HCT116 (cell line): ENCODE data around the gene PHACTR1. TPM values are rescaled to one million over a fixed set of nuclear protein-coding genes. Genes with fewer than 3 reads are reported as not detected.

Experiments
- ATAC-seq: fragments of 200-7000 bp; cut with Tn5 transposase; 2 replicates; pipeline ENCODE4 v1.9.1; 2020; ENCODE audit warnings: mild to moderate bottlenecking, moderate library complexity
- BruUV-seq: library from RNA; stranded (reverse); fragments of 400-500 nt; replicated peaks from 2 replicates; lab custom pipeline; 2021; lab: Mats Ljungman, UMichigan
- CTCF ChIA-PET: fragments of 300-600 bp; sonication (Branson Sonifier 250); formaldehyde crosslinking; loops from one replicate; lab custom pipeline; 2021; ENCODE audit warnings: antibody characterized with exemption; lab: Charles Lee
- POLR2A ChIA-PET: fragments of 300-600, 350-600 bp; sonication (Branson Sonifier 250); formaldehyde crosslinking; loops from one replicate; lab custom pipeline; 2021; ENCODE audit warnings: antibody characterized with exemption; lab: Charles Lee
- RAD21 ChIA-PET, 2 experiments: fragments of 300-600 bp; sonication (Branson Sonifier 250); formaldehyde crosslinking; loops; one replicate each; lab custom pipeline; 2023; ENCODE audit warnings: low total read pairs in 2 of 2; ENCODE audit not compliant: uncharacterized antibody in 2 of 2, unreplicated experiment in 2 of 2, low non-redundant PET in 1 of 2; lab: Charles Lee
- DNase-seq: peaks from one replicate; pipeline ENCODE4 v3.0.0-alpha.2; 2010; ENCODE audit warnings: low read depth, low spot score
- H2AFZ ChIP-seq: fragments of 200-600 bp; shearing (Covaris generic), sonication (generic); 2 replicates; pipeline ENCODE4 v1.6.1; 2017; ENCODE audit warnings: low read depth, mixed run types, mixed read lengths, antibody characterized with exemption, low read length; ENCODE audit not compliant: poor library complexity, severe bottlenecking
- H3K27ac ChIP-seq: 2 replicates; pipeline ENCODE4 v1.5.1; 2012; ENCODE audit warnings: low read depth, low read length
- H3K27me3 ChIP-seq: fragments of 200-600 bp; sonication (generic); 2 replicates; pipeline ENCODE4 v1.6.1; 2016; ENCODE audit warnings: mixed run types, low read length, mixed read lengths; ENCODE audit not compliant: insufficient read depth
- H3K36me3 ChIP-seq, 2 experiments: fragments of 200-500 bp in 1 of 2; fragments of 200-600 bp in 1 of 2; sonication (Bioruptor generic) in 1 of 2; sonication (generic) in 1 of 2; 2 replicates each; pipeline versions ENCODE4 v1.5.1 to v1.6.1; 2014 to 2016; ENCODE audit warnings: low read length in 2 of 2, inconsistent platforms in 1 of 2, mixed read lengths in 1 of 2, mixed run types in 1 of 2; ENCODE audit not compliant: insufficient read depth in 2 of 2, control insufficient read depth in 1 of 2
- H3K4me1 ChIP-seq, 2 experiments: fragments of 200-600 bp in 1 of 2; sonication (generic) in 1 of 2; 2 replicates each; pipeline versions ENCODE4 v1.5.1 to v1.6.1; 2012 to 2017; ENCODE audit warnings: low read length in 2 of 2, inconsistent platforms in 1 of 2, mild to moderate bottlenecking in 1 of 2, mixed read lengths in 1 of 2, mixed run types in 1 of 2, moderate library complexity in 1 of 2; ENCODE audit not compliant: insufficient read depth in 2 of 2, control insufficient read depth in 1 of 2
- H3K4me2 ChIP-seq: fragments of 200-600 bp; sonication (generic); 2 replicates; pipeline ENCODE4 v1.6.1; 2017; ENCODE audit warnings: mixed run types, low read length, mixed read lengths
- H3K4me3 ChIP-seq, 2 experiments: fragments of 200-600 bp in 1 of 2; sonication (generic) in 1 of 2; replicated peaks in 1 of 2; 2 replicates each; pipeline ENCODE4 v1.5.1; 2011 to 2016; ENCODE audit warnings: low read length in 2 of 2, control low read depth in 1 of 2, low read depth in 1 of 2, mild to moderate bottlenecking in 1 of 2, mixed read lengths in 1 of 2, mixed run types in 1 of 2
- H3K79me2 ChIP-seq: fragments of 200-600 bp; sonication (generic); 2 replicates; pipeline ENCODE4 v1.6.1; 2017; ENCODE audit warnings: mild to moderate bottlenecking, mixed run types, low read length, moderate library complexity, mixed read lengths; ENCODE audit not compliant: insufficient read depth
- H3K9ac ChIP-seq: fragments of 200-600 bp; sonication (generic); 2 replicates; pipeline ENCODE4 v1.6.1; 2016; ENCODE audit warnings: low read length, mixed read lengths
- H3K9me2 ChIP-seq: fragments of 200-600 bp; sonication (generic), shearing (Covaris generic); 2 replicates; pipeline ENCODE4 v1.6.1; 2017; ENCODE audit warnings: mixed run types, mild to moderate bottlenecking, moderate library complexity; ENCODE audit not compliant: insufficient read depth
- H3K9me3 ChIP-seq, 2 experiments: fragments of 200-500 bp in 1 of 2; fragments of 200-600 bp in 1 of 2; sonication (Bioruptor generic) in 1 of 2; sonication (generic) in 1 of 2; 2 replicates each; pipeline ENCODE4 v1.6.1; 2014 to 2017; ENCODE audit warnings: low read length in 2 of 2, mixed read lengths in 2 of 2, inconsistent platforms in 1 of 2, low read depth in 1 of 2, mild to moderate bottlenecking in 1 of 2, mixed run types in 1 of 2, moderate library complexity in 1 of 2; ENCODE audit not compliant: control insufficient read depth in 1 of 2, insufficient read depth in 1 of 2
- H4K20me1 ChIP-seq: fragments of 200-600 bp; sonication (generic), shearing (Covaris generic); 2 replicates; pipeline ENCODE4 v1.6.1; 2017; ENCODE audit warnings: mixed run types, mild to moderate bottlenecking, moderate library complexity; ENCODE audit not compliant: insufficient read depth
- CBX3 ChIP-seq: IDR thresholded peaks from 2 replicates; pipeline ENCODE4 v1.6.1; 2012; ENCODE audit warnings: low read depth
- CEBPB ChIP-seq: IDR thresholded peaks from 2 replicates; pipeline ENCODE4 v1.6.1; 2012; ENCODE audit warnings: low read depth
- CTCF ChIP-seq, 3 experiments: fragments of 200-600 bp in 1 of 3; sonication (generic) in 1 of 3; IDR thresholded peaks in 2 of 3; conservative IDR thresholded peaks in 1 of 3; 2 replicates each; pipeline ENCODE4 v1.5.1; 2012 to 2017; ENCODE audit warnings: low read depth in 2 of 3, low read length in 2 of 3, antibody characterized with exemption in 1 of 3, borderline replicate concordance in 1 of 3, control low read depth in 1 of 3, mild to moderate bottlenecking in 1 of 3, mixed read lengths in 1 of 3, mixed run types in 1 of 3, moderate library complexity in 1 of 3; ENCODE audit not compliant: insufficient read depth in 1 of 3
- EGR1 ChIP-seq: IDR thresholded peaks from 2 replicates; pipeline ENCODE4 v1.6.1; 2012; ENCODE audit warnings: low read depth
- ELF1 ChIP-seq: IDR thresholded peaks from 2 replicates; pipeline ENCODE4 v1.6.1; 2012; ENCODE audit warnings: low read depth, borderline replicate concordance
- FOSL1 ChIP-seq: IDR thresholded peaks from 2 replicates; pipeline ENCODE4 v1.6.1; 2012; ENCODE audit warnings: low read depth
- JUND ChIP-seq: IDR thresholded peaks from 2 replicates; pipeline ENCODE4 v1.6.1; 2012
- POLR2A ChIP-seq: IDR thresholded peaks from 2 replicates; pipeline ENCODE4 v1.7.0; 2011; ENCODE audit warnings: borderline replicate concordance; ENCODE audit not compliant: insufficient read depth, insufficient read length; ENCODE audit errors: extremely low read depth
- POLR2AphosphoS5 ChIP-seq: IDR thresholded peaks from 2 replicates; pipeline ENCODE4 v1.6.1; 2011; ENCODE audit warnings: mild to moderate bottlenecking, low read depth, low read length, moderate library complexity
- RAD21 ChIP-seq: IDR thresholded peaks from 2 replicates; pipeline ENCODE4 v1.6.1; 2012; ENCODE audit warnings: low read depth, mild to moderate bottlenecking
- REST ChIP-seq: IDR thresholded peaks from 2 replicates; pipeline ENCODE4 v1.6.1; 2012; ENCODE audit warnings: low read depth
- SIN3A ChIP-seq: IDR thresholded peaks from 2 replicates; pipeline ENCODE4 v1.6.1; 2012; ENCODE audit warnings: low read depth
- SRF ChIP-seq: IDR thresholded peaks from 2 replicates; pipeline ENCODE4 v1.6.1; 2012; ENCODE audit warnings: low read depth
- TCF7L2 ChIP-seq: IDR thresholded peaks from 2 replicates; pipeline ENCODE4 v1.7.0; 2011; ENCODE audit warnings: borderline replicate concordance, inconsistent platforms; ENCODE audit not compliant: insufficient read depth, insufficient read length; ENCODE audit errors: extremely low read depth
- YY1 ChIP-seq: IDR thresholded peaks from 2 replicates; pipeline ENCODE4 v1.6.1; 2011; ENCODE audit warnings: low read length, low read depth, moderate library complexity, mild to moderate bottlenecking; ENCODE audit not compliant: insufficient replicate concordance; ENCODE audit errors: extremely low read depth
- ZFX ChIP-seq: fragments of 450-650 bp; IDR thresholded peaks from 2 replicates; pipeline ENCODE4 v1.6.1; 2017
- intact Hi-C: fragments of 100-400 bp; cut with micrococcal nuclease; formaldehyde crosslinking; loops from 2 replicates; pipeline ENCODE4 v1.10.0; 2022
- total RNA-seq: library from RNA; stranded (reverse); gene quantifications from one replicate; pipeline ENCODE4 v1.2.1, GENCODE V29; 2021; ENCODE audit not compliant: unreplicated experiment
- TF ChIP-seq, protein P1 (sequence below): IDR thresholded peaks from 2 replicates; pipeline ENCODE4 v1.6.1; 2012

The PHACTR1 gene
- total RNA-seq, 1 experiment from 2014 or later = 0.17 TPM

DNA sequence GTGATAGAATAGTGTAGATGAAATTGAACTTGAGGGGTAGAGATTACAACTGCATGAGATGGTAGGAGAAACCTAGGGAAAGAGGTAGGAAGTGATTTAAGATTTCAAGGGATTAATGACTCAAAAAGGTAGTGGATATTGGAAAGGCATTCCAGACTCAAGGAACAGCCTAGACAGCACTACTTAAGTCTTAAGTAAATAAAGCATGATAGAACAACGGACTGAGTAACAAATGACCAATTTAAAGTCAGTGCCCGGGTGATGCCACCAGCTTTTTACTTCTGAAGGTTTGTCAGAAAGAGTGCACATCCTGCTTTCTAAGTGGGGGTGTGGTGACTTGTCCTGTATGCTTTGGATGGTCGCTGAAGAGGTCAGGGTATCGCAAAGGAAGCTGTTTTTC is 81.8 kb downstream of the PHACTR1 start:
- no peak overlapping the region for H3K27ac ChIP-seq
- no peak overlapping the region for H2AFZ ChIP-seq
- H3K79me2 ChIP-seq = no peaks in the 10 kb centered on the region
- ChIA-PET CTCF (no interaction called here), RAD21 (no interaction called here), POLR2A (no interaction called here)
- intact Hi-C loops = no loop called here
- ATAC-seq (no peak), DNase-seq (no peak)
- no peak overlapping the region for H3K4me2 ChIP-seq
- H4K20me1 ChIP-seq = no peaks in the 10 kb centered on the region
- no peaks in the 10 kb centered on the region for H3K36me3 ChIP-seq
- no peaks in the 10 kb centered on the region for H3K9me2 ChIP-seq
- no peaks in the 10 kb centered on the region for H3K9me3 ChIP-seq
- H3K27me3 ChIP-seq = peaks cover 18% of the 10 kb centered on the region
- no peaks in the 10 kb centered on the region for H3K4me1 ChIP-seq
- no TSS peak for BruUV-seq
- H3K4me3 ChIP-seq = no peak overlapping the region
- H3K9ac ChIP-seq = no peak overlapping the region
- TF ChIP-seq FOSL1 = no peak
- TF ChIP-seq CTCF (IDR thresholded peaks at IDR 0.05 in 2 of 3, conservative IDR thresholded peaks at IDR 0.05 in 1 of 3; ENCODE audit: borderline replicate concordance in 1 of 3, insufficient read depth in 1 of 3, low read depth in 2 of 3, low read length in 2 of 3) = no peak
- no peak for TF ChIP-seq SIN3A
- no peak for TF ChIP-seq POLR2A
- TF ChIP-seq JUND = no peak
- TF ChIP-seq REST = no peak
- TF ChIP-seq, protein P1, sequence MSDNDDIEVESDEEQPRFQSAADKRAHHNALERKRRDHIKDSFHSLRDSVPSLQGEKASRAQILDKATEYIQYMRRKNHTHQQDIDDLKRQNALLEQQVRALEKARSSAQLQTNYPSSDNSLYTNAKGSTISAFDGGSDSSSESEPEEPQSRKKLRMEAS = no peak
- no peak for TF ChIP-seq POLR2AphosphoS5
- TF ChIP-seq YY1 = no peak
- no peak for TF ChIP-seq ZFX
- no peak for TF ChIP-seq TCF7L2
- TF ChIP-seq ELF1 = no peak
- no peak for TF ChIP-seq EGR1
- no peak for TF ChIP-seq CEBPB
- TF ChIP-seq SRF = no peak
- no peak for TF ChIP-seq RAD21
- no peak for TF ChIP-seq CBX3
